PC-9 (cell line): Measurements from ENCODE around the gene CAMK2N1. TPM values are rescaled to one million over a fixed set of nuclear protein-coding genes. Genes with fewer than 3 reads are reported as not detected.

Experiments
- BruUV-seq: library from RNA; stranded (reverse); fragments of 400-500 nt; replicated peaks from 2 replicates; lab custom pipeline; 2021; lab: Mats Ljungman, UMichigan
- CTCF ChIA-PET: fragments of 300-600 bp; sonication (Branson Sonifier 250); formaldehyde crosslinking; loops from one replicate; lab custom pipeline; 2022; ENCODE audit warnings: antibody characterized with exemption; lab: Charles Lee
- POLR2A ChIA-PET: fragments of 300-600 bp; sonication (Branson Sonifier 250); formaldehyde crosslinking; loops from one replicate; lab custom pipeline; 2022; ENCODE audit warnings: antibody characterized with exemption; ENCODE audit not compliant: unreplicated experiment; lab: Charles Lee
- DNase-seq, 2 experiments: peaks; one replicate each; pipeline versions ENCODE4 v3.0.0 to v3.0.0-alpha.2; 2015 to 2022; ENCODE audit warnings: mixed read lengths in 1 of 2
- H2AFZ ChIP-seq: fragments of 200-600 bp; sonication (generic); 2 replicates; pipeline ENCODE4 v1.8.1; 2017; ENCODE audit warnings: antibody characterized with exemption
- H3F3A ChIP-seq: fragments of 200-600 bp; sonication (generic); 2 replicates; pipeline ENCODE4 v1.8.1; 2017; ENCODE audit warnings: antibody characterized with exemption, mild to moderate bottlenecking, low read depth; ENCODE audit not compliant: insufficient read depth
- H3K27ac ChIP-seq: fragments of 200-600 bp; sonication (generic); 2 replicates; pipeline ENCODE4 v1.6.1; 2016; ENCODE audit warnings: mixed run types
- H3K27me3 ChIP-seq: fragments of 200-600 bp; sonication (generic); 2 replicates; pipeline ENCODE4 v1.6.1; 2016; ENCODE audit warnings: low read depth, mixed run types; ENCODE audit not compliant: insufficient read depth
- H3K36me3 ChIP-seq: fragments of 200-600 bp; sonication (generic); 2 replicates; pipeline ENCODE4 v1.6.1; 2016; ENCODE audit warnings: low read depth, mixed run types
- H3K4me1 ChIP-seq: fragments of 200-600 bp; sonication (generic); replicated peaks from 2 replicates; pipeline ENCODE4 v1.6.1; 2016; ENCODE audit warnings: mixed run types; ENCODE audit not compliant: insufficient read depth
- H3K4me2 ChIP-seq: fragments of 200-600 bp; sonication (generic); 2 replicates; pipeline ENCODE4 v1.6.1; 2017; ENCODE audit warnings: mixed run types
- H3K4me3 ChIP-seq: fragments of 200-600 bp; sonication (generic); 2 replicates; pipeline ENCODE4 v1.6.1; 2016; ENCODE audit warnings: mixed run types
- H3K79me2 ChIP-seq: fragments of 200-600 bp; sonication (generic); 2 replicates; pipeline ENCODE4 v1.6.1; 2017; ENCODE audit warnings: low read depth, mixed run types
- H3K9me2 ChIP-seq: fragments of 200-600 bp; sonication (generic); 2 replicates; pipeline ENCODE4 v1.8.1; 2017; ENCODE audit warnings: mild to moderate bottlenecking; ENCODE audit not compliant: insufficient read depth
- H3K9me3 ChIP-seq: fragments of 200-600 bp; sonication (generic); 2 replicates; pipeline ENCODE4 v1.8.1; 2016; ENCODE audit warnings: low read depth; ENCODE audit not compliant: insufficient read depth
- H4K20me1 ChIP-seq: fragments of 200-600 bp; sonication (generic); 2 replicates; pipeline ENCODE4 v1.8.1; 2017; ENCODE audit not compliant: insufficient read depth
- EZH2 ChIP-seq: fragments of 200-600 bp; sonication (generic); IDR thresholded peaks from 2 replicates; pipeline ENCODE4 v1.8.0; 2017; ENCODE audit warnings: antibody characterized with exemption, low read depth
- intact Hi-C: fragments of 100-400 bp; cut with micrococcal nuclease; formaldehyde crosslinking; loops from one replicate; pipeline ENCODE4 v1.10.0; 2022; ENCODE audit not compliant: unreplicated experiment
- total RNA-seq: library from RNA; stranded (reverse); gene quantifications from 2 replicates; pipeline ENCODE4 v1.2.3, GENCODE V29; 2021
- TF ChIP-seq, protein P1 (sequence below): fragments of 200-600 bp; sonication (generic); conservative IDR thresholded peaks from 2 replicates; pipeline ENCODE4 v1.6.1; 2017; ENCODE audit warnings: mixed run types, antibody characterized with exemption, mild to moderate bottlenecking, moderate library complexity

Gene CAMK2N1
- total RNA-seq, 1 experiment from 2014 or later: 34.9 TPM

GRCh38 chr1:20493309-20493708 lies 7.3 kb upstream of the CAMK2N1 start:
- no peak overlapping the region for H2AFZ ChIP-seq
- H3K27me3 ChIP-seq: no peaks in the 10 kb centered on the region
- POLR2A ChIA-PET: no interaction called here
- no peaks in the 10 kb centered on the region for H3K79me2 ChIP-seq
- no peak for TF ChIP-seq EZH2
- TF ChIP-seq, protein P1, sequence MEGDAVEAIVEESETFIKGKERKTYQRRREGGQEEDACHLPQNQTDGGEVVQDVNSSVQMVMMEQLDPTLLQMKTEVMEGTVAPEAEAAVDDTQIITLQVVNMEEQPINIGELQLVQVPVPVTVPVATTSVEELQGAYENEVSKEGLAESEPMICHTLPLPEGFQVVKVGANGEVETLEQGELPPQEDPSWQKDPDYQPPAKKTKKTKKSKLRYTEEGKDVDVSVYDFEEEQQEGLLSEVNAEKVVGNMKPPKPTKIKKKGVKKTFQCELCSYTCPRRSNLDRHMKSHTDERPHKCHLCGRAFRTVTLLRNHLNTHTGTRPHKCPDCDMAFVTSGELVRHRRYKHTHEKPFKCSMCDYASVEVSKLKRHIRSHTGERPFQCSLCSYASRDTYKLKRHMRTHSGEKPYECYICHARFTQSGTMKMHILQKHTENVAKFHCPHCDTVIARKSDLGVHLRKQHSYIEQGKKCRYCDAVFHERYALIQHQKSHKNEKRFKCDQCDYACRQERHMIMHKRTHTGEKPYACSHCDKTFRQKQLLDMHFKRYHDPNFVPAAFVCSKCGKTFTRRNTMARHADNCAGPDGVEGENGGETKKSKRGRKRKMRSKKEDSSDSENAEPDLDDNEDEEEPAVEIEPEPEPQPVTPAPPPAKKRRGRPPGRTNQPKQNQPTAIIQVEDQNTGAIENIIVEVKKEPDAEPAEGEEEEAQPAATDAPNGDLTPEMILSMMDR: no peak
- peaks cover 45% of the 10 kb centered on the region for H3F3A ChIP-seq
- H4K20me1 ChIP-seq: no peaks in the 10 kb centered on the region
- no peaks in the 10 kb centered on the region for H3K9me2 ChIP-seq
- intact Hi-C loops: loop anchor here (1.0 to 2.0 kb wide), 7 partner anchors 63 to 575 kb away; no protein-coding TSS in a partner anchor
- CTCF ChIA-PET: interaction anchor here (0.6 to 1.8 kb wide), 5 partner anchors 18 to 313 kb away, joined by 3 to 7 read pairs (median 6); no protein-coding TSS in a partner anchor
- H3K36me3 ChIP-seq: no peaks in the 10 kb centered on the region
- H3K9me3 ChIP-seq: no peaks in the 10 kb centered on the region
- no TSS peak for BruUV-seq
- no peak for DNase-seq
- no peak overlapping the region for H3K4me3 ChIP-seq
- no peak overlapping the region for H3K27ac ChIP-seq
- peak overlapping the region; percentile 60; the same call in 1 of the 2 replicates for H3K4me2 ChIP-seq
- H3K4me1 ChIP-seq: peaks cover 39% of the 10 kb centered on the region

DNA sequence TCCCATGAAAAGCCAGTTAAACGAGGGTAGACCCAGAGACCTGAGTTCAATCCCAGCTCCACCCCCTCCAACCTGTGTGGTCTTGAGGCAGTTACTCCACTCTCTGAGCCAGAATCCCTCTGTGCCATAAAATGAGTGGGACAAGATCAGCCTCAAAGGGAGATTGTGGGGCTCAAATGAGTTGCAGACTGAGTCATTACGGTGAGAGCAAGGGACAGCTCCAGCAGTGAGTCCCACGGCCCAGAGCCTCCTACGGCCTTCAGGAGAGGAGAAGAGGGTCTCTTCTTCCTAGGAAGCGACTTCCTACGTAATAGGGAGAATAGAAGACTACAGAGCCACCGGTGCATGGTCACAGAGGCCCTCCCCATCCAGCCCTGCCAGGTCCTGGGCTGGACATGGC lies 6.7 kb upstream of the CAMK2N1 start:
- Histone ChIP-seq H2AFZ (no peak overlapping the region), H3K9me3 (no peaks in the 10 kb centered on the region), H3K9me2 (no peaks in the 10 kb centered on the region), H3F3A (peaks cover 46% of the 10 kb centered on the region), H3K36me3 (no peaks in the 10 kb centered on the region), H3K79me2 (no peaks in the 10 kb centered on the region), H3K4me1 (peaks cover 39% of the 10 kb centered on the region), H4K20me1 (no peaks in the 10 kb centered on the region), H3K27ac (no peak overlapping the region), H3K27me3 (no peaks in the 10 kb centered on the region), H3K4me3 (no peak overlapping the region), H3K4me2 (no peak overlapping the region)
- TF ChIP-seq, protein P1: no peak
- no peak for TF ChIP-seq EZH2
- DNase-seq: no peak
- CTCF ChIA-PET: interaction anchor here (0.6 kb wide), 1 partner anchor 17 kb away, joined by 7 read pairs; no protein-coding TSS in a partner anchor
- BruUV-seq: no TSS peak
- intact Hi-C loops: loop anchor here (1.0 to 2.0 kb wide), 7 partner anchors 62 to 574 kb away; no protein-coding TSS in a partner anchor
- POLR2A ChIA-PET: no interaction called here

- H3K9me2 ChIP-seq: no peaks in the 10 kb centered on the region
- TF ChIP-seq EZH2: no peak
- TF ChIP-seq, protein P1: no peak
- peaks cover 43% of the 10 kb centered on the region for H3F3A ChIP-seq
- no peaks in the 10 kb centered on the region for H3K9me3 ChIP-seq
- no peak overlapping the region for H3K27ac ChIP-seq
- H3K27me3 ChIP-seq: no peaks in the 10 kb centered on the region
- ChIA-PET CTCF (no interaction called here), POLR2A (no interaction called here)
- BruUV-seq: no TSS peak
- H3K4me3 ChIP-seq: no peak overlapping the region
- H4K20me1 ChIP-seq: no peaks in the 10 kb centered on the region
- no peak for DNase-seq
- no peak overlapping the region for H3K4me2 ChIP-seq
- 0 out of 2 replicates have a peak, but pooled peaks cover 5% of the 10 kb centered on the region for H3K79me2 ChIP-seq
- no peak overlapping the region for H2AFZ ChIP-seq
- peaks cover 45% of the 10 kb centered on the region for H3K4me1 ChIP-seq
- H3K36me3 ChIP-seq: no peaks in the 10 kb centered on the region
- intact Hi-C loops: loop anchor here (2.0 kb wide), 2 partner anchors 61 to 133 kb away; no protein-coding TSS in a partner anchor
Measured at GRCh38 chr1:20491866-20492265, 5.9 kb upstream of the CAMK2N1 start.
